ENCODE data around the gene LIPI. TPM values are rescaled to one million over a fixed set of nuclear protein-coding genes. Genes with fewer than 3 reads are reported as not detected.
"Not testable (repeated sequence)": the region's sequence is repeated elsewhere in the genome, so short reads cannot be mapped to it uniquely, and the experiment has no call there.

Gene LIPI
- total RNA-seq, 3 donors from 2014 or later (not counting 1 experiment from before 2014, with no cell fraction given) = not detected

- H3K27ac ChIP-seq (ENCODE audit: low read length) = no peak overlapping the region
- no peaks in the 10 kb centered on the region for H3K27me3 Mint-ChIP-seq (ENCODE audit: low read depth in 2 of 2)
- H3K36me3 ChIP-seq (ENCODE audit: control insufficient read depth, insufficient read depth, low read length) = no peaks in the 10 kb centered on the region
- H3K9me3 Mint-ChIP-seq = no peaks in the 10 kb centered on the region
- ATAC-seq (no peak), DNase-seq (no peak)
- H3K4me3 Mint-ChIP-seq = no peak overlapping the region
- no peaks in the 10 kb centered on the region for H3K4me1 Mint-ChIP-seq
- no peaks in the 10 kb centered on the region for H3K9me3 ChIP-seq (ENCODE audit: control insufficient read depth, insufficient read depth, low read length)
- H3K4me3 ChIP-seq (ENCODE audit: low read length) = no peak overlapping the region
- no peaks in the 10 kb centered on the region for H3K36me3 Mint-ChIP-seq
- TF ChIP-seq, protein P1, sequence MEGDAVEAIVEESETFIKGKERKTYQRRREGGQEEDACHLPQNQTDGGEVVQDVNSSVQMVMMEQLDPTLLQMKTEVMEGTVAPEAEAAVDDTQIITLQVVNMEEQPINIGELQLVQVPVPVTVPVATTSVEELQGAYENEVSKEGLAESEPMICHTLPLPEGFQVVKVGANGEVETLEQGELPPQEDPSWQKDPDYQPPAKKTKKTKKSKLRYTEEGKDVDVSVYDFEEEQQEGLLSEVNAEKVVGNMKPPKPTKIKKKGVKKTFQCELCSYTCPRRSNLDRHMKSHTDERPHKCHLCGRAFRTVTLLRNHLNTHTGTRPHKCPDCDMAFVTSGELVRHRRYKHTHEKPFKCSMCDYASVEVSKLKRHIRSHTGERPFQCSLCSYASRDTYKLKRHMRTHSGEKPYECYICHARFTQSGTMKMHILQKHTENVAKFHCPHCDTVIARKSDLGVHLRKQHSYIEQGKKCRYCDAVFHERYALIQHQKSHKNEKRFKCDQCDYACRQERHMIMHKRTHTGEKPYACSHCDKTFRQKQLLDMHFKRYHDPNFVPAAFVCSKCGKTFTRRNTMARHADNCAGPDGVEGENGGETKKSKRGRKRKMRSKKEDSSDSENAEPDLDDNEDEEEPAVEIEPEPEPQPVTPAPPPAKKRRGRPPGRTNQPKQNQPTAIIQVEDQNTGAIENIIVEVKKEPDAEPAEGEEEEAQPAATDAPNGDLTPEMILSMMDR (IDR thresholded peaks at IDR 0.05) = no peak
- intact Hi-C loops (cut with micrococcal nuclease) = no loop called here
- H3K27ac Mint-ChIP-seq = no peak overlapping the region
- H3K4me1 ChIP-seq (ENCODE audit: control insufficient read depth, insufficient read depth, low read length) = no peaks in the 10 kb centered on the region
- no peaks in the 10 kb centered on the region for H3K27me3 ChIP-seq (ENCODE audit: control insufficient read depth, insufficient read depth, low read length)
These were observed 4.5 kb downstream of the LIPI start for GRCh38 chr21:14206222-14206621.

DNA sequence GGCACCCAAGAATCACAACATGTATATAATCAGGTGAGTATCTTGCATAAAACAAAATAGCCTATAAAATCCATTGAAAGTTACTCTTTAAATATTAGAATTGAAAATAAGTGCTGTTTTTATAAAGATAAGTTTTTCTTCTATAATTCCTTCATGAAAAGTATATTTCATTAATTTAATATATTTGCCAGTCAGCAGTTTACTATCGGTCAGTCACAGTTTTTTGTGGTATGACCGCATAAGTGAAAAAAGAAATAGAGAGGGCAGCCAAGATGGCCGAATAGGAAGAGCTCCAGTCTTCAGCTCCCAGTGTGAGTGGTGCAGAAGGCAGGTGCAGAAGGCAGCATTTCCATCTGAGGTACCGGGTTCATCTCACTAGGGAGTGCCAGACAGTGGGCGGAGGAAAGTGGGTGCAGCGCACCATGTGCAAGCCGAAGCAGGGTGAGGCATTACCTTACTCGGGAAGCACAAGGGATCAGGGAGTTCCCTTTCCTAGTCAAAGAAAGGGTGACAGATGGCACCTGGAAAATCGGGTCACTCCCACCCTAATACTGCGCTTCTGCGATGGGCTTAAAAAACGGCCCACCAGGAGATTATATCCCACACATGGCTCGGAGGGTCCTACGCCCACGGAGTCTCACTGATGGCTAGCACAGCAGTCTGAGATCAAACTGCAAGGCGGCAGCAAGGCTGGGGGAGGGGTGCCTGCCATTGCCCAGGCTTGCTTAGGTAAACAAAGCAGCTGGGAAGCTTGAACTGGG is 44.1 kb downstream of the LIPI start:
- H3K27me3 ChIP-seq (ENCODE audit: control insufficient read depth, insufficient read depth, low read length); H3K4me1 Mint-ChIP-seq; H3K4me3 Mint-ChIP-seq; intact Hi-C loops (cut with micrococcal nuclease); H3K4me1 ChIP-seq (ENCODE audit: control insufficient read depth, insufficient read depth, low read length); H3K27ac ChIP-seq (ENCODE audit: low read length); H3K27me3 Mint-ChIP-seq (ENCODE audit: low read depth in 2 of 2); H3K36me3 Mint-ChIP-seq; H3K4me3 ChIP-seq (ENCODE audit: low read length); DNase-seq; H3K9me3 Mint-ChIP-seq; H3K36me3 ChIP-seq (ENCODE audit: control insufficient read depth, insufficient read depth, low read length); ATAC-seq; H3K9me3 ChIP-seq (ENCODE audit: control insufficient read depth, insufficient read depth, low read length); H3K27ac Mint-ChIP-seq: not testable (repeated sequence)
- WGBS (ENCODE audit: insufficient coverage) = 83% methylated on average over 16 of the region's 16 CpGs

DNA sequence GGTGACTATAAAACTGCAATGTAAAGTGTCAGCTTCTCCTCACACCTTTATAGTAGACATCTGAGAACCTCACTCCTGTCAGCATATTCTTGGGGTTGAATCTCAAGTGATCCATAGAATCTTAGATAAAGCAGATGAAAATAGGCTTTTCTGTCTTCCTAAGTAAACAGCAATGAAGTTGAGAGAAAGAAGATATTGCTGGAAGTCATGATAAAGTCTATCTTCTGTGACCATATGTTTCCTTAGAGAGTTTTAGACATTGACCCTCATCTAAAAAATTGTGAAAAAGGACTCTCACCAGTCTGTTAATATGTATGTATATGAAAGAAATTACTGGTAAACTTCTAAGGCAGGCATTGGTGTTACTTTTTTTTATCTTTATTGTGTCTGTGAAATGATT is 66.8 kb downstream of the LIPI start:
- DNase-seq (no peak), ATAC-seq (no peak)
- Mint-ChIP-seq H3K4me1 (no peaks in the 10 kb centered on the region), H3K36me3 (no peaks in the 10 kb centered on the region), H3K4me3 (no peak overlapping the region), H3K9me3 (peaks cover 10 to 11% of the 10 kb centered on the region in 2 donors), H3K27ac (no peak overlapping the region), H3K27me3 (ENCODE audit: low read depth in 2 of 2) (no peaks in the 10 kb centered on the region)
- no peaks in the 10 kb centered on the region for H3K27me3 ChIP-seq (ENCODE audit: control insufficient read depth, insufficient read depth, low read length)
- no peak overlapping the region for H3K4me3 ChIP-seq (ENCODE audit: low read length)
- H3K4me1 ChIP-seq (ENCODE audit: control insufficient read depth, insufficient read depth, low read length) = no peaks in the 10 kb centered on the region
- no peaks in the 10 kb centered on the region for H3K36me3 ChIP-seq (ENCODE audit: control insufficient read depth, insufficient read depth, low read length)
- no peaks in the 10 kb centered on the region for H3K9me3 ChIP-seq (ENCODE audit: control insufficient read depth, insufficient read depth, low read length)
- intact Hi-C loops (cut with micrococcal nuclease) = no loop called here
- TF ChIP-seq, protein P1 (IDR thresholded peaks at IDR 0.05) = no peak
- no peak overlapping the region for H3K27ac ChIP-seq (ENCODE audit: low read length)

GRCh38 chr21:14124266-14124665 is 86.5 kb downstream of the LIPI start:
- ATAC-seq = no peak
- H3K27me3 Mint-ChIP-seq (ENCODE audit: low read depth in 2 of 2) = no peaks in the 10 kb centered on the region
- no peak for DNase-seq
- TF ChIP-seq, protein P1 (IDR thresholded peaks at IDR 0.05) = no peak
- H3K36me3 Mint-ChIP-seq = no peaks in the 10 kb centered on the region
- no peak overlapping the region for H3K27ac Mint-ChIP-seq
- Histone ChIP-seq H3K9me3 (ENCODE audit: control insufficient read depth, insufficient read depth, low read length) (no peaks in the 10 kb centered on the region), H3K27me3 (ENCODE audit: control insufficient read depth, insufficient read depth, low read length) (no peaks in the 10 kb centered on the region), H3K4me1 (ENCODE audit: control insufficient read depth, insufficient read depth, low read length) (no peaks in the 10 kb centered on the region), H3K27ac (ENCODE audit: low read length) (no peak overlapping the region), H3K36me3 (ENCODE audit: control insufficient read depth, insufficient read depth, low read length) (no peaks in the 10 kb centered on the region), H3K4me3 (ENCODE audit: low read length) (no peak overlapping the region)
- peaks cover 4 to 6% of the 10 kb centered on the region in 2 donors for H3K4me1 Mint-ChIP-seq
- no peak overlapping the region for H3K4me3 Mint-ChIP-seq
- intact Hi-C loops (cut with micrococcal nuclease) = no loop called here
- peaks cover 2% of the 10 kb centered on the region in 2 donors for H3K9me3 Mint-ChIP-seq
- 87% methylated on average over 6 of the region's 7 CpGs for WGBS (ENCODE audit: insufficient coverage)
